H9 (cell line): ENCODE measurements around the gene LARP1. TPM values are rescaled to one million over a fixed set of nuclear protein-coding genes. Genes with fewer than 3 reads are reported as not detected.
A peak's percentile ranks its signal among the peaks of the same experiment; 100 is the strongest.

Experiments used
- DNase-seq: peaks from one replicate; pipeline ENCODE4 v3.0.0-alpha.2; 2017
- H2AFZ ChIP-seq: one replicate; pipeline ENCODE4 v1.6.1; 2013; ENCODE audit warnings: mild to moderate bottlenecking, low read length, control low read depth, moderate library complexity
- H2AK5ac ChIP-seq: 2 replicates; pipeline ENCODE4 v1.6.1; 2013; ENCODE audit warnings: low read length, control low read depth, mixed read lengths; ENCODE audit not compliant: insufficient read length
- H2BK120ac ChIP-seq: one replicate; pipeline ENCODE4 v1.6.1; 2013; ENCODE audit warnings: low read depth, mild to moderate bottlenecking, low read length, control low read depth, inconsistent platforms; ENCODE audit not compliant: poor library complexity, severe bottlenecking
- H2BK12ac ChIP-seq: 2 replicates; pipeline ENCODE4 v1.6.1; 2013; ENCODE audit warnings: low read length, control low read depth, mixed read lengths, low read depth; ENCODE audit not compliant: insufficient read length
- H2BK15ac ChIP-seq: 2 replicates; pipeline ENCODE4 v1.6.1; 2013; ENCODE audit warnings: low read depth, low read length, control low read depth
- H2BK20ac ChIP-seq: one replicate; pipeline ENCODE4 v1.6.1; 2013; ENCODE audit warnings: low read depth, mild to moderate bottlenecking, low read length, control low read depth, inconsistent platforms; ENCODE audit not compliant: poor library complexity, severe bottlenecking
- H2BK5ac ChIP-seq: 2 replicates; pipeline ENCODE4 v1.6.1; 2013; ENCODE audit warnings: low read length, control low read depth, mixed read lengths; ENCODE audit not compliant: insufficient read length
- H3K14ac ChIP-seq: 2 replicates; pipeline ENCODE4 v1.6.1; 2013; ENCODE audit warnings: low read length, control low read depth; ENCODE audit not compliant: insufficient read depth
- H3K18ac ChIP-seq: 2 replicates; pipeline ENCODE4 v1.6.1; 2013; ENCODE audit warnings: low read depth, mild to moderate bottlenecking, mixed read lengths, low read length, control low read depth; ENCODE audit not compliant: insufficient read length
- H3K23ac ChIP-seq: 2 replicates; pipeline ENCODE4 v1.6.1; 2013; ENCODE audit warnings: low read length, control low read depth, mixed read lengths, low read depth; ENCODE audit not compliant: insufficient read length
- H3K23me2 ChIP-seq: 2 replicates; pipeline ENCODE4 v1.6.1; 2013; ENCODE audit warnings: low read depth, mild to moderate bottlenecking, mixed read lengths, low read length, control low read depth; ENCODE audit not compliant: insufficient read length, poor library complexity, severe bottlenecking
- H3K27ac ChIP-seq: 2 replicates; pipeline ENCODE4 v1.5.1; 2013; ENCODE audit warnings: low read length, control low read depth, mixed read lengths, low read depth; ENCODE audit not compliant: insufficient read length
- H3K27me3 ChIP-seq: 2 replicates; pipeline ENCODE4 v1.6.1; 2013; ENCODE audit warnings: low read length, control low read depth, inconsistent platforms; ENCODE audit not compliant: insufficient read depth
- H3K4ac ChIP-seq: 2 replicates; pipeline ENCODE4 v1.6.1; 2013; ENCODE audit warnings: low read depth, mild to moderate bottlenecking, control low read depth, inconsistent platforms, low read length, moderate library complexity
- H3K4me1 ChIP-seq: 2 replicates; pipeline ENCODE4 v1.6.1; 2013; ENCODE audit warnings: low read length, control low read depth, inconsistent platforms; ENCODE audit not compliant: insufficient read depth
- H3K4me2 ChIP-seq: 2 replicates; pipeline ENCODE4 v1.6.1; 2013; ENCODE audit warnings: low read length, control low read depth, mixed read lengths; ENCODE audit not compliant: insufficient read length, insufficient read depth
- H3K56ac ChIP-seq: 2 replicates; pipeline ENCODE4 v1.6.1; 2013; ENCODE audit warnings: low read depth, mild to moderate bottlenecking, mixed read lengths, low read length, control low read depth; ENCODE audit not compliant: insufficient read length
- H3K79me1 ChIP-seq: 2 replicates; pipeline ENCODE4 v1.6.1; 2013; ENCODE audit warnings: low read depth, mild to moderate bottlenecking, moderate library complexity, low read length, control low read depth, inconsistent platforms; ENCODE audit not compliant: insufficient read depth, poor library complexity, severe bottlenecking
- H3K79me2 ChIP-seq: 2 replicates; pipeline ENCODE4 v1.6.1; 2013; ENCODE audit warnings: low read length, control low read depth, inconsistent platforms; ENCODE audit not compliant: insufficient read depth
- H3K9ac ChIP-seq: 2 replicates; pipeline ENCODE4 v1.6.1; 2013; ENCODE audit warnings: low read length, control low read depth, mixed read lengths; ENCODE audit not compliant: insufficient read length; ENCODE audit errors: extremely low read depth
- H3K9me3 ChIP-seq: one replicate; pipeline ENCODE4 v1.6.1; 2013; ENCODE audit warnings: low read depth, low read length, inconsistent platforms; ENCODE audit not compliant: control insufficient read depth
- H3T11ph ChIP-seq: one replicate; pipeline ENCODE4 v1.6.1; 2013; ENCODE audit warnings: mild to moderate bottlenecking, low read length, control low read depth, inconsistent platforms
- H4K20me1 ChIP-seq: one replicate; pipeline ENCODE4 v1.6.1; 2013; ENCODE audit not compliant: control insufficient read depth, insufficient read length, insufficient read depth
- H4K5ac ChIP-seq: 2 replicates; pipeline ENCODE4 v1.6.1; 2013; ENCODE audit warnings: low read depth, mild to moderate bottlenecking, mixed read lengths, low read length, control low read depth; ENCODE audit not compliant: insufficient read length
- H4K8ac ChIP-seq: replicated peaks from 2 replicates; pipeline ENCODE4 v1.6.1; 2013; ENCODE audit warnings: low read length, control low read depth, mixed read lengths, low read depth; ENCODE audit not compliant: insufficient read length
- H4K91ac ChIP-seq: 2 replicates; pipeline ENCODE4 v1.6.1; 2013; ENCODE audit warnings: low read depth, mild to moderate bottlenecking, moderate library complexity, mixed read lengths, low read length, control low read depth; ENCODE audit not compliant: insufficient read length
- H3K27ac Mint-ChIP-seq, 3 experiments: 2 replicates in 2 of 3; 3 replicates in 1 of 3; pipeline ENCODE4 v1.8.0; 2020 to 2021; ENCODE audit warnings: mixed read lengths in 3 of 3, mild to moderate bottlenecking in 1 of 3, moderate library complexity in 1 of 3
- H3K27me3 Mint-ChIP-seq: 2 replicates; pipeline ENCODE4 v1.8.0; 2021; ENCODE audit warnings: low read depth, mild to moderate bottlenecking, moderate library complexity, mixed read lengths
- H3K36me3 Mint-ChIP-seq, 3 experiments: 2 replicates in 2 of 3; 3 replicates in 1 of 3; pipeline ENCODE4 v1.8.0; 2020 to 2021; ENCODE audit warnings: low read depth in 3 of 3, mixed read lengths in 3 of 3; ENCODE audit not compliant: insufficient read depth in 1 of 3
- H3K4me1 Mint-ChIP-seq, 2 experiments: 2 replicates each; pipeline ENCODE4 v1.8.0; 2020; ENCODE audit warnings: mixed read lengths in 2 of 2
- H3K4me3 Mint-ChIP-seq, 2 experiments: 2 replicates in 1 of 2; 3 replicates in 1 of 2; pipeline ENCODE4 v1.8.0; 2020 to 2021; ENCODE audit warnings: mild to moderate bottlenecking in 2 of 2, mixed read lengths in 2 of 2, moderate library complexity in 1 of 2
- H3K9me3 Mint-ChIP-seq, 2 experiments: 2 replicates in 1 of 2; 3 replicates in 1 of 2; pipeline ENCODE4 v1.8.0; 2020; ENCODE audit warnings: mild to moderate bottlenecking in 2 of 2, mixed read lengths in 2 of 2, moderate library complexity in 1 of 2
- CTCF ChIP-seq: fragments of 200-600 bp; sonication (generic); conservative IDR thresholded peaks from 3 replicates; pipeline ENCODE4 v1.8.0; 2021; ENCODE audit warnings: antibody characterized with exemption, mild to moderate bottlenecking
- WGBS: extraction: QIAGEN DNeasy Blood & Tissue Kit; methylation state at CpG from one replicate; pipeline ENCODE4 v1.1.7; 2013; ENCODE audit warnings: missing lambda C conversion rate, low lambda C conversion rate, mixed read lengths; ENCODE audit not compliant: insufficient read length; ENCODE audit errors: extremely low coverage; 5-methylcytosine and 5-hydroxymethylcytosine counted together
- total RNA-seq: library from RNA; stranded (reverse); gene quantifications from 2 replicates; pipeline ENCODE4 v1.2.1, GENCODE V29; 2021

LARP1 gene
- total RNA-seq, 1 experiment from 2014 or later = 405 TPM

- no peaks in the 10 kb centered on the region for H3K9me3 ChIP-seq
- H2AK5ac ChIP-seq = no peak overlapping the region
- no peaks in the 10 kb centered on the region for H4K20me1 ChIP-seq
- no peak overlapping the region for H3K4me3 Mint-ChIP-seq
- H2AFZ ChIP-seq = no peak overlapping the region
- H3K18ac ChIP-seq = no peak overlapping the region
- no peak overlapping the region for H2BK20ac ChIP-seq
- H3K27ac Mint-ChIP-seq = peak overlapping the region in 2 of 3 experiments; percentile 80 to 83; a peak in 4 of 7 replicates
- no peak overlapping the region for H2BK15ac ChIP-seq
- H3K27ac ChIP-seq = no peak overlapping the region
- WGBS = no CpG with 5 or more reads among the region's 4 CpGs
- H3K36me3 Mint-ChIP-seq = peaks cover 0 to 8% (median 2%) of the 10 kb centered on the region in 3 experiments; a peak in 5 of 7 replicates
- DNase-seq = no peak
- H2BK12ac ChIP-seq = no peak overlapping the region
- H2BK5ac ChIP-seq = no peak overlapping the region
- no peak overlapping the region for H3K4me2 ChIP-seq
- H3K23ac ChIP-seq = no peak overlapping the region
- no peak overlapping the region for H4K91ac ChIP-seq
- H3K9ac ChIP-seq = no peak overlapping the region
- H3K79me2 ChIP-seq = no peaks in the 10 kb centered on the region
- no peak overlapping the region for H4K5ac ChIP-seq
- no peaks in the 10 kb centered on the region for H3K9me3 Mint-ChIP-seq
- H3K14ac ChIP-seq = no peak overlapping the region
- TF ChIP-seq CTCF = no peak
- H3K27me3 Mint-ChIP-seq = no peaks in the 10 kb centered on the region; the same call in 1 of the 2 replicates
- no peak overlapping the region for H2BK120ac ChIP-seq
- H3K4me1 Mint-ChIP-seq = peaks cover 30 to 31% of the 10 kb centered on the region in 2 experiments
- H3K56ac ChIP-seq = no peak overlapping the region
- no peaks in the 10 kb centered on the region for H3K23me2 ChIP-seq
- no peaks in the 10 kb centered on the region; the same call in 1 of the 2 replicates for H3K4me1 ChIP-seq
- H4K8ac ChIP-seq = no peak overlapping the region
- no peaks in the 10 kb centered on the region for H3K79me1 ChIP-seq
- no peak overlapping the region for H3T11ph ChIP-seq
- no peak overlapping the region for H3K4ac ChIP-seq
- no peaks in the 10 kb centered on the region for H3K27me3 ChIP-seq
Observed at GRCh38 chr5:154741415-154741814, 13.8 kb upstream of the LARP1 start.
